GM18502 (cell line): ENCODE measurements around the gene SASH1.
A peak's percentile ranks its signal among the peaks of the same experiment; 100 is the strongest.
"Not testable (repeated sequence)": the region's sequence is repeated elsewhere in the genome, so short reads cannot be mapped to it uniquely, and the experiment has no call there.

Experiments used
- ATAC-seq: cut with Tn5 transposase; IDR thresholded peaks from one replicate; pipeline ENCODE4 v1.9.1; 2021; ENCODE audit warnings: mild to moderate bottlenecking; ENCODE audit not compliant: unreplicated experiment, poor library complexity

The SASH1 gene

DNA sequence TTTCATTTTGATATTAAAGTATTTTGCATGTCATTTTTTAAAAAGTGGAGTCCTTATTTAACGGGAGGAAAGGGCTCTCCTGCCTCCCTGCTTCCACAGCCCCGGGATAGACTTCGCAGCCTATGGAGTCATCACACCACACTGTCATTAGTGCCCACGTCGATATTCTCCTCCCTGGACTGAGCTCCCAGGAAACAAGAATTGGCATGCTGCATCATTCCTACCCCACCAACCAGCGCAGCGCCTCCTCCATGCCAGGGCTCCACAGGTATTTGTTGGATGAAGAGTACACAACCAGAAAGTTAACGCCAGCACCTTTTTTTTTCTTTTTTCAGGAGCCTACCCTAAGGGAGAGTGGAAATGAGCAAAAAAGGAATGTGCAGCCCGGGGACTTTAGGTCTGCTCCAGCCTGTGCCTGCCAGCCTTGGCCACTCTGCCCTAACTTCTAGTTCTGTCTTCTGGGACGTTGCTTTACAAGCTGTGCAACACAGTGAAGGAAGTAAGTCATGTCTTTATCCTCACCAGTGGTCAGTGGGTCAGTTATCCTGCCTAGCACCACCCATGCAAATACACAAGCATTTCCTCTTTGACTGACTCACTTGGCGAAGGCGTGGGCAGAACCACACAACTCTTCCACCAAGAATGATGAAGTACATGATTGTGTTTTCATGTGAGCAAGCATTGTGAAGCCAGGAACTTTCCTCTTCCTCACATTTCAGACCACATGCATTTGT, 223.5 kb downstream of the SASH1 start:
- ATAC-seq, result peak; percentile 52

DNA sequence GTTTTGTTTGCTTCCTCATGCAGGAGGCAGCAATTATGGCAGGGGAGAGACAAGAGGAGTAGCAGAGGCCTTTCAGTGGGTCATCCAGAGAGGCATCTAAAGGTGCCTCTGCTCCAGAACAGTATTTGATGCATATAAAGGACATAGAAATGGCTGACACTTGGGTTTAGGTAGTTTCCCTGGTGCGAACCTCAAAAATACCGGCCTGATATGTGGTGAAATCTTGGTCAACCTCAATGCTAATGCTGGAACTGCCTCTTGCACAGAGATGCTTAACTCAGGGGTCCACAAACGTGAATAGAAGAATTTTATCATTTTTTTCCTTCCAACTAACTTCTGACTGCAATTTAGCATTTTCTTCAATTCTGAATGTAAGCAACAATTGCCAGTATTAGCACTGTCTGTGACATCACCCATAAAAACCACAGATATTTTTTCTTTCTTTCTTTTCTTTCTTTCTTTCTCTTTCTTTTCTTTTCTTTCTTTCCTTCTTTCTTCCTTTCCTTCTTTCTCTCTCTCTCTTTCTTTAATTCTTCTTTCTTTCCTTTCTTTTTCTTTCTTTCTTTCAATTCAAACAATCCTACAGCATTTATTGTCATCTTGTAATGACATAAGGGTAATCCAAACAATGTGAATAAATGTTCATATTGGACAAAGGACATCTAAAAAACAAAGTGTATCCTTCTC, 224.2 kb downstream of the SASH1 start:
- ATAC-seq, result peak; percentile 72

DNA sequence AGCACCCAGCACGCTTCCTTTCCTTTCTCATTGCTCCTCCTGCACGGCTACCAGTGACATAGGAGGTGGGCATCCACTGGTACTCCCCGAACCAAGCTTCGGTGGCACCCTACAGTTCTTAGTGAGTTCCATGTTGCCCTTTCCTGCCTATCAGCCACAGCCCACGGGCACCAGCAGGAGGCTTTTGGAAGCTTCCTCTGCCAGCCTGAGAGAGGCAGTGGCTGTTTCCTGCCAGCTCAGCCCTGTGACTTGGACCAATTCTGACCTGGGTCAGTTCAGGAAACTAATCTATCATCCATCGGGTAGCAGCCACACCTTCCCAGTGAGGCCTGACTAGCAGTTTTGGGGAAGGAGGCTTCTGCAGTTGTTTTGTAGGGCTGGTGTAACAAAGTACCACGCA, 227.8 kb downstream of the SASH1 start:
- no peak for ATAC-seq

DNA sequence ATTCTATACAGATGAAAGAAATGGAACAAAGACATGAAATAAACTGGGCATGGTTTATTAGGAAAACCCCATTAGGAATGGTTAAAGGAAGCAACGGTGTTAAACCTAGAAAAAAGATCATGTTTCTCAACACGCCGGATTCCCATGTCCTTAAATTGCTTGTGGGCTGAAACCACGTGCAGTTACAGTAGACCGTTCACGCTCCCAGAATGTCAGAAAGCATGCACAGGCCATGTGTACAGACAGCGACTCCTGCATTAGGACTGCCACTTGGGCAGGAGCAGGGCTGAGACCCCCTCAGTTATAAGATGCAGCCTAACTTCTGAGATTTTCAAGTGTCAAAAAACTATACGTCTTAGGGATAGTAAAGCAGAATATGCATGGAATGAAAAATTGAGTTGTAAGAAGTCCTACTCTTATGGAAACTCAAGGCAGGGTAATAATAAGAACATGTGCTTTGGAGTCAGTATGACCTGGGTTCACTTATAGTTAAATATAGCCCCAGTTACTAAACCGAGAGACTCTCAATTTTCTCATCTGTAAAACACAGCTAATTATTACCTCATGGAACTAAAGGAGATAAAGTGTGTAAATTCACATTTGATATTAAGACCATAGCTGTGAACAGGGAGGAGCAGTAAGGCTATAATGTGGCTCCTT, 230.2 kb downstream of the SASH1 start:
- ATAC-seq, result no peak

DNA sequence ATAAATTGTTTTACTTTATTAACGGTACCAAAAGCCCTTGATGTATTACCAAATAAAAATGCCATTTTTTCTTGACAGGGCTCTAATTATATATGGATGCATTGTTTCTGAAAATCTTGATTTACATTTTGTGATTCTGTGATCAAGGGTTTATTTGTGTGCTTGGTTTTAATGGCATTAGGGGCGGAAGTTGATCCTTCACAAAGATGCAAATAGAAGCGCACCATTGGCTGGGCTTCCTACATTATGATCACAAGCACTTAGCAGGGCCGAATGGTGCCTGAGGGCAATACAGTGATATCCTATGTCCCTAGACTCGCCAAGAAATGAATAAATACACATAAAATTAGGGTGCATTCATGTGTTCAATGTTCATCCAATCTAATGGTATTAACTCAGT, 231.3 kb downstream of the SASH1 start:
- ATAC-seq, result no peak

DNA sequence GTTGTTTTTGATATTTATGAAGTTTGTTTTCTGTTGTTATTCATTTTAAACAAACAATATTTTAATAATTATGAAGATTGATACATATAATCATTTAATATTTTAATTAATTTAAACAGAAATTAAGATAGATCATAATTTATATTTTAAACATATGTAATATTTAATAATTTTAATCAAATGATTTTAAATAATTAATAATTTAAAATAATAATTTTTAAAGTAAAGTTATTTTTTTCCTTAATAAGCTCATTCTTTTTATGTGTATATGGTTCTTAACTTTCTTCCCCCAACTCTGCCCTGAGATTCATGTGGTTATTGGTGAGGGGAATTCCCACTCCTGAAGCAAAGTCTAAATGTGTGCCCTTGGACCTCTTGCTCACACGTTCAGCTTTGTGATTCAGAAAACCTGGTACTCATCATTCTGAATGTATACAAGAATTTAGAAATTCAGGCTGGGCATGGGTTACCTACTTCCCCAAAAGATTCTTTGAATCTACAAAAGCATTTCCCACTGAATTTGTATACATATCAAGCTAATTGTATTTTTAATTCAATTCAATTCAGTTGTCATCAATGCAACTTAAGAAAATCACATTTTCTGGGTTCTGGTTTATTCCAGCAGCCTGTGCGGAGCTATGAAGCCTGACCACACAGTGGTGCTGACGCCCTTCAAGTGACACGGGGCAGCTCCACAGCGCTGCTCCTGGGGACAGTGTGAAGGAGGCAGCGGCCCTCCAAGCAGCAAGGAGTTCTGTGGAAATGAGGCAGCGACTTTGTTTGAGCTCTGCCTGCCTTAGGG, 235.2 kb downstream of the SASH1 start:
- ATAC-seq, result peak; percentile 97

DNA sequence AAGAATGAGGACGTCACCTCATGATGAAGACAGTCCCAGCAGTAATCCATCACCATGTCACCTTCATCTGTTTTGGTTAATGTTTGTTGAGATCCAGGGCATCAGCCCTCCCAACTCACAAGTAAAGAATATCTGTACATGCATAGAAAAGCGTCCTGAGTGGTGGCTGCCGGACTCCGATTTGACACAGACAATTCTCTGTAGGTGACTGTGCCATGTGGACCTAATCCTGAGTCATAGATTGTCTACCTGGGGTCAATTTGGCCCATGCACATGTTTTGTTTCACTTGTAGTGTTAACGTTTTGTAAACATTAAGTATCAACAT, 235.8 kb downstream of the SASH1 start:
- peak; percentile 25 for ATAC-seq

DNA sequence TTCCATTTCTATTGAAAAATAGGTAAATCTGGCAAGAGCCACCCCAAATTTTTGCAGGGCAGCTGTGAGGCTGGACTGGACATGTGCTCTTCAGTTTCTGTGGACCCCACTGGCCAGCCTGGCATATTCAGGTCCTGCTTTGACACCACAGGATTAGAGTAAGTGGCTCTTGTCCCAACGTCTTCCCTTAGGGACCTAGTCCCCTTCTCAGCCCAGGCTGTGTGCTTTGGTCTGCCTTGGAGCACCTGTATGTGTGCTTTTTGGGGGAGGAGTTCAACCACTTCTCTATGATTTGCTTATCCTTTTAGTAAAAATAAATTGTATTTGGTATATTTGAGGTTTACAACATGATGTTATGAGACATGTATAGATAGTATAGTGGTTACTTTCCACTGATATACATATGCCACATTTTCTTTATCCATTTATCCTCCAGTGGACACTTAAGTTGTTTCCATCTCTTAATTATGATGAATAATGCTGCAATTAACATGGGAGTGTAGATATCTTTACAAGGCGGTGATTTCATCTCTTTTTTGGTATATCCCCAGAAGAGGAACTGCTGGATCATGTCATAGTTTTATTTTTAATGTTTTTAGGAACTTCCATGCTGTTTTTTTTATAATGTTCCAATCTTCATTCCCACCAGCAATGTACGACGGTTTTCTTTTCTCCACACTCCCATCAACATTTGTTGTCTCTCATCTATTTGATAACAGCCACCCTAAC, 236.4 kb downstream of the SASH1 start:
- no peak for ATAC-seq

DNA sequence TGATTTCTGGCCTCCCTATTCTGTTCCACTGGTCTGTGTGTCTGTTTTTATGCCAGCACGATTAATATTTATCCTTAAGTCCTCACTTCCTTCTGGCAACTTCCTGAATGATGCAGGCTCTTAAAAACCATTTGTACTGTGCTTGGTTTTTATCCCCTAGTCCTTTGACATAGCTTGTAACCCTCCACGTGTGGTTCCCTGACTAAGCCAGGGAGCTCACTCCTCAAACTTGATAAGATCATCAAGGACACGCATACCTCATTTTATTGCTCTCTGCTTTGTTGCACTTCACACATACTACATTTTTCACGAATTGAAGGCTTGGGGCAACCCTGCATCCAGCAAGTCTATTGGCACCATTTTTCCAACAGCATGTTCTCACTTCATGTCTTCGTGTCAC, 237.8 kb downstream of the SASH1 start:
- ATAC-seq, result no peak

DNA sequence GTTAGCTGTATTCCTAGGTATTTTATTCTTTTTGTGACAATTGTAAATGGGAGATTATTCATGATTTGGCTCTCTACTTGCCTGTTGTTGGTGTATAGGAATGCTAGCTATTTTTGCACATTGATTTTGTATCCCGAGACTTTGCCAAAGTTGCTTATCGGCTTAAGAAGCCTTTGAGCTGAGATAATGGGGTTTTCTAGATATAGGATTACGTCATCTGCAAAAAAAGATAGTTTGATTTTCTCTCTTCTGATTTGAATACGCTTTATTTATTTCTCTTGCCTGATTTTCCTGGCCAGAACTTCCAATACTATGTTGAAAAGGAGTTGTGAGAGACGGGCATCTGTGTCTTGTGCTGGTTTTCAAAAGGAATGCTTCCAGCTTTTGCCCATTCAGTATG, 241.0 kb downstream of the SASH1 start:
- ATAC-seq, result no peak

DNA sequence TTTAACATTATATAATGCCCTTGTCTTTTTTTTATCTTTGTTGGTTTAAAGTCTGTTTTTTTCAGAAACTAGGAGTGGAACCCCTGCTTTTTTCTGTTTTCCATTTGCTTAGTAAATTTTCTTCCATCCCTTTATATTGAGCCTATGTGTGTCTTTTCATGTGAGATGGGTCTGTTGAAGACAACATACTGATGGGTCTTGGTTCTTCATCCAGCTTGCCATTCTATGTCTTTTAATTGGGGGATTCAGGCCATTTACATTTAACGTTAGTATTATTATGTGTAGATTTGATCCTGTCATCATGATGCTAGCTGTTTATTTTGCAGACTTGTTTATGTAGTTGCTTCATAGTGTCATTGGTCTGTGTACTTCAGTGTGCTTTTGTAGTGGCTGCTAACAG, 243.0 kb downstream of the SASH1 start:
- not testable (repeated sequence) for ATAC-seq

DNA sequence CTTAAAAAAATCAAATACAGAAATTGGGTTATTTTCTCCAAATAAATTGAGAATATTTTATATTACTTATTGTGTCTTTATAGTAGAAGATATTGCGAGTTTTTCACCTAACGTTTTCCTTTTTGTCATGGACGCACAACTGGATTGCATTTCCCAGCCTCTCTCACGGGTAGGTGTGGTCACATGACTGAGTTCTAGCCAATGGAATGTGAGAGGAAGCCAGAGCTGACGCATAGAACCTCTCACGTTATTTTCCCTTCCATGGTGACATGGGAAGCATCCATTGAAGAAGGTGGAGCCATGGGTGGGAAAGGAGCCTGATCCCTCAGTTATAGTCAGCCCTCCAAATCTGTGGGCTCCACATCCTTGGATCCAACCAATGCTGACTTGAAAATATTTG, 248.2 kb downstream of the SASH1 start:
- ATAC-seq, result no peak

DNA sequence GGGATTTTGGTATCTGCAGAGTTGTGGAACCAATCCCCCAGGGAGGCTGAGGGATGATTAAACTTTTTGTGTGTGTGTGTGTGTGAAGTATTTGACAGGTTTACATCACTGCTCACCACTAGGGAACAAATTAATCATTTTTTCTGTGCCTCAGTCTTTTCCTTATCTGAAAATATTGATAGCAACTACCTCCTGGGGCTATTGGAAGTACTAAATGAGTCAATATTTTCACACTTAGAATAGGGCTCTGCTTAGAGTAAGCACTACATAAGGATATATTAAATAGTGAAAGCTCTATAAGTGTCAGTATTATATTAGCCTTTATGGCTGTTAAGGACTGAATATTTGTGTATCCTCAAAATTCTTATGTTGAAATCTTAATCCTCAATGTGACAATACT, 249.0 kb downstream of the SASH1 start:
- ATAC-seq, result no peak

DNA sequence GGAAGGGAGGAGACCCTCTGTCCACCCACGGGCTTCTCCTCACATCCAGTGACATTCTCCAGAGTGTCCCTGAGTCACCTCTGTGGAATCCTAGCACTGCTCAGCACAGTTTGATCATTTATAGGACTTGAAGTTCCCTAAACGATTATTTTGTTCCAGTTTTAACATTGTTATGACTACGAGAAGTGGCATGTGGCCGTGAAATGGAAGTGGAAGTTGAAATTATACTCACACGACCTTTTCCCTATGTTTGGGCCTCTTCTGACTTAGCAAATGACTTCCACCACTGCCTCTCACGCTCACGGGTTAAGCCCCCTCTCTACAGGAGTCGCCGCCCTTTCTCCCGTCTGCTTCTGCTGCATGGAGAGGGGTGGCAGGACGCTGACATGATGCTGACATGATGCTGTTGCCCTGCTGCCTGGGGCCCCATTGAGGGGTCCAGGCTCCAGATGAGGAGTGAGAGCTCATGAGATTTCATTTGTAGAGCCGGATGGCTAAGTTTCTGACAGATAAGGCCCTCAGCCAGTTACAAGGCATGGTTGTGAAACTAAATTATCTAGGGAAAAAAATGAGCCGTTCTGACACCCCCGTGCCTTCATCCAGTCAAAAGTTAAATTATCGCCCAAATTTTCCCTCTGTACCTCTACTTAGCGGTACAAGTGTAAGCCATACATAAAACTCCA, 250.6 kb downstream of the SASH1 start:
- no peak for ATAC-seq

DNA sequence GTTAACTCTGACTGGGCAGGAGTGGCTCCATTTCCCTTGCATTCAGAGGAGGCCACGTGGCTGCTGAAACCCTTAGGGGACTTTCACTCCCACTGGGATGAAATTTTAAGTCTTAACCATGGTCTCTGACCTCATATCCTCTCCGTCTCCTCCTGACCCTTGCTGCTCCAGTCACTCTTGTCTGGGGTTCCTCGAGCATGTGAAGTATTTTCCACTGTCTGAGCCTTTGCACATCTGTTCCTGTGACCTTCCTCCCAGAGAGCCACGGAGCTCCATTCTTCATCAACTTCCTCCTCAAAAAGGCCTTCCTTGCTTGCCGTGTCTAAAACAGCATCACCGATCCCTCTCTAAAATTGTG, 251.2 kb downstream of the SASH1 start:
- no peak for ATAC-seq

DNA sequence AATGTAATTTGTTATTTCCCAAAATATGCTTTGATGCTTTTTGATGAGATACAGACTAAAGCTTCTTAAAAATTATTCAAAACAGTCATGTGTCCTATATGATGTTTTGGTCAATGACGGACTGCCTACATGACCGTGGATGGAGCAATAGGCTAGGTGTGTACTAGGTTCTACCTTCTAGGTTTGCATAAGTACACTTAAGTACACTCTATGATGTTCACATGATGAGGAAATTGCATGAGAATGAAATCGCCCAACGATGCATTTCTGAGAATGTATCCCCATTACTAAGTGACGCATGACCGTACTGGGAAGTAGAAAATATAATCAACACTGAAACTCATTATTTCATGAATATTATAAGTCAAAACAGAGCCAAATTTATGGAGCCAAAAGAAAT, 252.9 kb downstream of the SASH1 start:
- ATAC-seq, result no peak

DNA sequence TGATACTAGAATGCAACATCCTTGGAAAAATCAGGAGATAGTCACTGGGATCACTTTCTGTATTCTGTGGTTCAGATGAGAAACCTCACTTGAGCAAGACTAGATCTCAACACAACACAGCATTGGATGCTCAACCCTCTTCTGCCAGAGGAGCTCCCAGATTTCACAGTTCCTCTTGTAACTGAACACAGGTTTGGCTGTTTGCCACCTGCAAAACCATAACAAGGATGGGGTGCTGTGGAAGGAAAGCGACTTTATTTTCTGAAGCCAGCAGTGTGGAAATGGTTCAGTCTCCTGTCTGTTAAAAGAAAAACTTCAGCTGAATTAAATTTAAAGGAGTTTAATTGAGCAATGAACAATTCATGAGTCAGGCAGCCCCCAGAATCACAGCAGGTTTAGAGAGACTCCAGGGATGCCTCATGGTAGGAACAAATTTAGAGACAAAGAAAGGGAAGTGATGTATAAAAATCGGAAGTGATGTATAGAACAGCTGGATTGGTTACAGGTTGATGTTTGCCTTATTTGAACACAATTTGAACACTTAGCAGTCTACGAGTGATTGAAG, 254.3 kb downstream of the SASH1 start:
- ATAC-seq, result no peak

DNA sequence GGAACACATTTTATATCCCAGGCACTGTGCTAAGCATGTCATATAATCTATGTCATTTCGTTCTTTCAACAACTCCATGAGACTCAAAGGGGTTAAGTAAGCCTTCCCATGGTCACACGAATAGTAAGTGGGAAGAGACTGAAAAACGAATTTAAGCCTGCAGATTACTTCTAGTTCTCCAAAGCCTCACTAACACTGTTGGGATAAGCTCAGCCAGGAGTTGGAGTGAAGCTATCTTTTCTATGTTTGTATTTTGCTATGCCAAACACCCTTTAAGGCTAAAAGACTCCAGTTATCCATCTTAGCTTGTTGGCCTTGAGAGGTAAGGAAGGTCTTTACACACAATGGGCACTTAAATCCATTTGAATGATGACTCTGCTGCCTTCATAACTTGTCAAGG, 256.1 kb downstream of the SASH1 start:
- ATAC-seq, result no peak

DNA sequence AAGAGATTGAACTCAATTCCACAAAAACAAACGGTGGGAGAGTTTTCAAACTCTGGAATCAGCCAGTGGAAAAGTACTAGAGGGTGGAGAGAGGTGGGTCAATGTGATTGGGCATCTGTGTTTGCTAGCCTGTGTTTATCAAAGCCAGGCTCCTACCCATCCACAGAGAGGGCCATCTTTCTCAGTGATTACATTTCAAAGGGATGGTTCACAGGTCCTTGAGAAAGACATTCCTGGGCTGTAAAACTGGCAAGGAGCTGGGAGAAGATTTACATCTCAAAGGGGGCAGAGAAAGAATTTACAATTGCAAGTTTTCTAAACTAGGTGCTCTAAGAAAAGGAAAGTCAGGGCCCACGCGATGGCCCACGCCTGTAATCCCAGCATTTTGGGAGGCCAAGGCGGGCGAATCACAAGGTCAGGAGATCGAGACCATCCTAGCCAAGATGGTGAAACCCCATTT, 257.4 kb downstream of the SASH1 start:
- ATAC-seq, result no peak
